ENCODE measurements around the gene MEN1.
A peak's percentile ranks its signal among the peaks of the same experiment; 100 is the strongest.

The MEN1 gene

GRCh38 chr11:64759722-64760719, 50.3 kb downstream of the MEN1 start, which contains the start of gene PYGM:
Gene PYGM (minus strand): TSS chr11:64759974. CDS start chr11:64759898, 76 bp downstream.
- TF ChIP-seq ZC3H10 (CRISPR knock-in tag; IDR thresholded peaks at IDR 0.05) (no peak), PPARA (CRISPR knock-in tag; IDR thresholded peaks at IDR 0.05; ENCODE audit: borderline replicate concordance) (no peak), ISL1 (CRISPR knock-in tag; IDR thresholded peaks at IDR 0.05) (no peak), TOX (CRISPR knock-in tag; IDR thresholded peaks at IDR 0.05; ENCODE audit: borderline replicate concordance) (no peak)
- peak; percentile 38 for ATAC-seq

GRCh38 chr11:64759131-64759721, 51.1 kb downstream of the MEN1 start:
- TF ChIP-seq ESRRG (CRISPR knock-in tag; IDR thresholded peaks at IDR 0.05) (no peak), CREB5 (CRISPR knock-in tag; IDR thresholded peaks at IDR 0.05; ENCODE audit: low read depth) (no peak), CSDC2 (CRISPR knock-in tag; IDR thresholded peaks at IDR 0.05) (no peak), GLIS3 (CRISPR knock-in tag; IDR thresholded peaks at IDR 0.05) (no peak), RARB (CRISPR knock-in tag; IDR thresholded peaks at IDR 0.05) (no peak), ISL1 (CRISPR knock-in tag; IDR thresholded peaks at IDR 0.05) (no peak), POU6F1 (CRISPR knock-in tag; IDR thresholded peaks at IDR 0.05; ENCODE audit: borderline replicate concordance, low read depth) (no peak), ZNF565 (CRISPR knock-in tag; conservative IDR thresholded peaks at IDR 0.05; ENCODE audit: low read depth) (no peak), BACH2 (CRISPR knock-in tag; IDR thresholded peaks at IDR 0.05; ENCODE audit: borderline replicate concordance) (no peak), SNAI2 (CRISPR knock-in tag; IDR thresholded peaks at IDR 0.05) (no peak), ZC3H10 (CRISPR knock-in tag; IDR thresholded peaks at IDR 0.05) (no peak), PPARA (CRISPR knock-in tag; IDR thresholded peaks at IDR 0.05; ENCODE audit: borderline replicate concordance) (no peak), ZFP30 (CRISPR knock-in tag; IDR thresholded peaks at IDR 0.05) (no peak), PATZ1 (CRISPR knock-in tag; IDR thresholded peaks at IDR 0.05; ENCODE audit: borderline replicate concordance) (no peak), ZNF70 (CRISPR knock-in tag; IDR thresholded peaks at IDR 0.05) (no peak), TOX (CRISPR knock-in tag; IDR thresholded peaks at IDR 0.05; ENCODE audit: borderline replicate concordance) (no peak), TCF4 (CRISPR knock-in tag; IDR thresholded peaks at IDR 0.05; ENCODE audit: borderline replicate concordance) (no peak), ARNTL (CRISPR knock-in tag; IDR thresholded peaks at IDR 0.05; ENCODE audit: borderline replicate concordance, low read depth) (no peak), ZFP3 (CRISPR knock-in tag; IDR thresholded peaks at IDR 0.05) (no peak), ZNF8 (CRISPR knock-in tag; IDR thresholded peaks at IDR 0.05) (no peak)
- ATAC-seq = no peak; the same call in 1 of the 3 replicates

GRCh38 chr11:64758330-64759079, 51.8 kb downstream of the MEN1 start:
- no peak for ATAC-seq
- TF ChIP-seq BACH2 (CRISPR knock-in tag; IDR thresholded peaks at IDR 0.05; ENCODE audit: borderline replicate concordance) (no peak), ZFP3 (CRISPR knock-in tag; IDR thresholded peaks at IDR 0.05) (no peak), ZNF70 (CRISPR knock-in tag; IDR thresholded peaks at IDR 0.05) (no peak), SNAI2 (CRISPR knock-in tag; IDR thresholded peaks at IDR 0.05) (no peak), ESRRG (CRISPR knock-in tag; IDR thresholded peaks at IDR 0.05) (no peak), ZFP30 (CRISPR knock-in tag; IDR thresholded peaks at IDR 0.05) (no peak), ARNTL (CRISPR knock-in tag; IDR thresholded peaks at IDR 0.05; ENCODE audit: borderline replicate concordance, low read depth) (no peak), TCF4 (CRISPR knock-in tag; IDR thresholded peaks at IDR 0.05; ENCODE audit: borderline replicate concordance) (no peak), ISL1 (CRISPR knock-in tag; IDR thresholded peaks at IDR 0.05) (no peak), TSHZ2 (CRISPR knock-in tag; IDR thresholded peaks at IDR 0.05) (no peak), CREB5 (CRISPR knock-in tag; IDR thresholded peaks at IDR 0.05; ENCODE audit: low read depth) (no peak), ZNF565 (CRISPR knock-in tag; conservative IDR thresholded peaks at IDR 0.05; ENCODE audit: low read depth) (no peak), CSDC2 (CRISPR knock-in tag; IDR thresholded peaks at IDR 0.05) (no peak), POU6F1 (CRISPR knock-in tag; IDR thresholded peaks at IDR 0.05; ENCODE audit: borderline replicate concordance, low read depth) (no peak), ZC3H10 (CRISPR knock-in tag; IDR thresholded peaks at IDR 0.05) (no peak), GLIS3 (CRISPR knock-in tag; IDR thresholded peaks at IDR 0.05) (no peak), ZNF8 (CRISPR knock-in tag; IDR thresholded peaks at IDR 0.05) (no peak), OSR1 (CRISPR knock-in tag; IDR thresholded peaks at IDR 0.05) (no peak), RARB (CRISPR knock-in tag; IDR thresholded peaks at IDR 0.05) (no peak)
